ENCODE data around the gene PLPP4. TPM values are rescaled to one million over a fixed set of nuclear protein-coding genes. Genes with fewer than 3 reads are reported as not detected.

PLPP4 gene
- total RNA-seq, 2 donors from 2014 or later: 0.27 to 61.3 TPM

- no peak for TF ChIP-seq POLR2A (IDR thresholded peaks at IDR 0.05)
- TF ChIP-seq CTCF (IDR thresholded peaks at IDR 0.05): no peak
- TF ChIP-seq POLR2AphosphoS5 (IDR thresholded peaks at IDR 0.05): no peak
- H3K27me3 ChIP-seq (replicated peaks; ENCODE audit: insufficient read depth): peaks cover 3% of the 10 kb centered on the region
- no peaks in the 10 kb centered on the region for H3K4me1 ChIP-seq (replicated peaks)
- no peak for DNase-seq (ENCODE audit: low spot score)
- no peak overlapping the region for H3K27ac ChIP-seq
- no peaks in the 10 kb centered on the region for H3K9me3 ChIP-seq
- intact Hi-C loops (cut with DNase I): no loop called here
- WGBS: 42% methylated on average over 2 of the region's 2 CpGs
- H3K4me3 ChIP-seq: no peak overlapping the region
- H3K36me3 ChIP-seq: no peaks in the 10 kb centered on the region
Measured at GRCh38 chr10:120515741-120516140, 58.7 kb downstream of the PLPP4 start.

- H3K36me3 ChIP-seq: no peaks in the 10 kb centered on the region
- WGBS: 50% methylated on average over 4 of the region's 4 CpGs
- TF ChIP-seq POLR2A (IDR thresholded peaks at IDR 0.05): no peak
- no peak for TF ChIP-seq CTCF (IDR thresholded peaks at IDR 0.05)
- TF ChIP-seq POLR2AphosphoS5 (IDR thresholded peaks at IDR 0.05): no peak
- H3K9me3 ChIP-seq: no peaks in the 10 kb centered on the region
- intact Hi-C loops (cut with DNase I): no loop called here
- no peaks in the 10 kb centered on the region for H3K4me1 ChIP-seq (replicated peaks)
- peaks cover 3% of the 10 kb centered on the region for H3K27me3 ChIP-seq (replicated peaks; ENCODE audit: insufficient read depth)
- no peak for DNase-seq (ENCODE audit: low spot score)
- H3K27ac ChIP-seq: no peak overlapping the region
- no peak overlapping the region for H3K4me3 ChIP-seq
Measured at GRCh38 chr10:120516426-120516825, 59.4 kb downstream of the PLPP4 start.

GRCh38 chr10:120517196-120517595 is 60.2 kb downstream of the PLPP4 start:
- no peak for DNase-seq (ENCODE audit: low spot score)
- WGBS: 90% methylated on average over 5 of the region's 5 CpGs
- Histone ChIP-seq H3K4me1 (replicated peaks) (no peaks in the 10 kb centered on the region), H3K4me3 (no peak overlapping the region), H3K27ac (no peak overlapping the region), H3K36me3 (no peaks in the 10 kb centered on the region), H3K9me3 (no peaks in the 10 kb centered on the region), H3K27me3 (replicated peaks; ENCODE audit: insufficient read depth) (peaks cover 3% of the 10 kb centered on the region)
- intact Hi-C loops (cut with DNase I): no loop called here
- no peak for TF ChIP-seq CTCF (IDR thresholded peaks at IDR 0.05)
- no peak for TF ChIP-seq POLR2AphosphoS5 (IDR thresholded peaks at IDR 0.05)
- TF ChIP-seq POLR2A (IDR thresholded peaks at IDR 0.05): no peak

- no peak for DNase-seq (ENCODE audit: low spot score)
- no peak overlapping the region for H3K4me3 ChIP-seq
- H3K27ac ChIP-seq: no peak overlapping the region
- TF ChIP-seq POLR2AphosphoS5 (IDR thresholded peaks at IDR 0.05) (no peak), CTCF (IDR thresholded peaks at IDR 0.05) (no peak), POLR2A (IDR thresholded peaks at IDR 0.05) (no peak)
- H3K27me3 ChIP-seq (replicated peaks; ENCODE audit: insufficient read depth): peaks cover 3% of the 10 kb centered on the region
- 79% methylated on average over 9 of the region's 9 CpGs for WGBS
- H3K36me3 ChIP-seq: no peaks in the 10 kb centered on the region
- H3K4me1 ChIP-seq (replicated peaks): no peaks in the 10 kb centered on the region
- intact Hi-C loops (cut with DNase I): no loop called here
- H3K9me3 ChIP-seq: no peaks in the 10 kb centered on the region
Measured at GRCh38 chr10:120517881-120518484, 61.0 kb downstream of the PLPP4 start.

- H3K27me3 ChIP-seq (replicated peaks; ENCODE audit: insufficient read depth): no peaks in the 10 kb centered on the region
- no peaks in the 10 kb centered on the region for H3K36me3 ChIP-seq
- no peaks in the 10 kb centered on the region for H3K9me3 ChIP-seq
- intact Hi-C loops (cut with DNase I): no loop called here
- no peaks in the 10 kb centered on the region for H3K4me1 ChIP-seq (replicated peaks)
- WGBS: 78% methylated on average over 3 of the region's 3 CpGs
- no peak for TF ChIP-seq POLR2A (IDR thresholded peaks at IDR 0.05)
- no peak for TF ChIP-seq POLR2AphosphoS5 (IDR thresholded peaks at IDR 0.05)
- TF ChIP-seq CTCF (IDR thresholded peaks at IDR 0.05): no peak
- no peak overlapping the region for H3K27ac ChIP-seq
- no peak for DNase-seq (ENCODE audit: low spot score)
- no peak overlapping the region for H3K4me3 ChIP-seq
Measured at GRCh38 chr10:120521880-120522279, 64.9 kb downstream of the PLPP4 start.

Data from prostate gland (tissue), 2 donors.